Hematopoietic multipotent progenitor cell treated with erythropoietin and hydrocortisone succinate and interleukin-3 and kit ligand, for 17 days (in vitro differentiated cells): ENCODE measurements around the gene TPR.

Source experiments
- DNase-seq: peaks from one replicate; pipeline ENCODE4 v3.0.0-alpha.2; 2015; ENCODE audit warnings: low spot score

Gene TPR

DNA sequence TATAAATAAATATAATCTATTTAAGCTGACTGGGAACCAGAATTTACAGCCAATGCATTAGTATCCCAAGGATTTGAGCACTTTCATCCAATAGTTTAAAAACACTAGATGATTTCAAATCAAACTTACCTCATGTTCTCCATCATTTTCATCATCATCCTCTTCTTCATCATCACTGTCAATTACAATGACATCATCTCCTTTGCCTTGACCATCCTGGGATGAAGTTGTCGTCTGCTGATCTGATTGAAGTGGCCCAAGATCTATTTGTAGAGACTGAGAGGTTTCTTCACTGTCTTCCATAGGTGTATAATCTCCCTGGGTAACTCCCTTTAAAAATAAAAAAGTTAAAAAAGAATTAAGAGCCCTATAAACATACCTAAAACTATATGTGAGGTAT, 47.7 kb downstream of the TPR start:
- DNase-seq, result no peak

DNA sequence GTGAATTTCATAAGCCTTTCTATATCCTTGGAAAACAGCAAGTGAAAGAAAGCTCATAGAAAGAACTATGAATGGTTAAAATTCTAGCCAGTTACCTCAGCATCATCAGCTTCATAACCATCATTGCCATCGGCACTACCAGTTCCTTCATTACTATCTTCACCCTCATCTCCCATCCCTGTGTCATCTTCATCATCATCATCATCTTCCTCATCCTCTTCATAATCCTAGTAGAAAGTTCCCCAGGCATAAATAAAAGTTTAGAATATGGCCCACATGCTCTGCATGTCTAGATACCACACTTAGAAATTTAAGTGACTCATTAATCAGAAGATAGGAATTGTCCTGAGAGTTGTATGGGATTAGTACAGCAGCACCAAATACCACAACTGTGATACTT, 49.0 kb downstream of the TPR start:
- no peak for DNase-seq

DNA sequence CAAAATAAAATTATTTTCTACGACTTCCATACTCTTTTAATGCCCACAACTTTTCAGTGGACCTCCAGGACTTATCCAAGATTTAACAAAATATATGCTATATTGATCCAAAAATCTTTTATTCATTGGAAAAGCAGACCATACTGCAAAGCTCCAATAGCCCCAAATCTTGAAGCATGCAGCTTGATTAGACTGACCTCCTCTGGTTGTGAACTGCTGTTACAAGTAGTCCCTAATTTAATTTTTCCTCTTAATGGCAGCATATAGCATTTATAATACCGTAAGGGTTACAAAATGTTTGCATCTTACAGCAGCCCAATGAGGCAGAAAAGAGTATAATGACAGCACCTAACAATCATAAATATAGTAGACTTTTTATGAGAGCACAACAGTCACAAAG, 49.8 kb downstream of the TPR start:
- peak; percentile 27 for DNase-seq

DNA sequence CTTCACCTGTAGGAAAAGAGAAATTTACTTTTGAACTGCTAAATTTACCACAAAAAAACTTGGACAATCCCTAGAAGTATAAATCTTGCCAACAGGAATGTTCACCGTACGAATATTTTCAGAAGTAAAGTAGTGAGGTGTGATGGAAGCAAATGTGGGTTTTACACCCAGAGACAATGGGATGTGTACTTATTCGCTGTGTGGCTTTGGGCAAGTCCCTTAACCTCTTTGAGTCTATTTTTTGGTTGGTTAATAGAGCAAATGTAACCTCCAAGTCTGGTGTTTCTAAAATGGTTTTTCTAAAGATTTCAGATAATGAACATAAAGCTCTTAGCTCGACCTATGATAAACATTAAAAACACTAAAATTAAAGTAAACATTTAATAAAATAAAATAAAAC, 51.2 kb downstream of the TPR start:
- DNase-seq, result no peak

DNA sequence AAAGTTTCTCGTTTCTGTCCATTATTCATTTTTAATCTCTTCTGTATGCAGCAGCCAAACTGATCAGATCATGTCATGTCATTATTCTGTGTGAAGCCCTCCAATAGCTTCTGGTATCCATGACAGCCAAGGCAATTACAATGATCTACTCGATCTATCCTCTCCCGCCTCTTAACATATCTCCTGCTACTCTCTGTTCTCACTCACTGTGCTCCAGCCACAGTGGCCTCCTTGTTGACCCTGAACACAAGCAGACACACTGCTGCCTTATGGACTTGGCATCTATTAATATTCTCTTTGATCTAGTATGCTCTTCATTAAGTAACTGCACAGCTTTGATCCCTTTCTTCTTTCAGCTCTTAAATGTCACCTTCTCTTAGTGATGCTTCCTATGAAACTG, 59.5 kb downstream of the TPR start:
- DNase-seq, result no peak

DNA sequence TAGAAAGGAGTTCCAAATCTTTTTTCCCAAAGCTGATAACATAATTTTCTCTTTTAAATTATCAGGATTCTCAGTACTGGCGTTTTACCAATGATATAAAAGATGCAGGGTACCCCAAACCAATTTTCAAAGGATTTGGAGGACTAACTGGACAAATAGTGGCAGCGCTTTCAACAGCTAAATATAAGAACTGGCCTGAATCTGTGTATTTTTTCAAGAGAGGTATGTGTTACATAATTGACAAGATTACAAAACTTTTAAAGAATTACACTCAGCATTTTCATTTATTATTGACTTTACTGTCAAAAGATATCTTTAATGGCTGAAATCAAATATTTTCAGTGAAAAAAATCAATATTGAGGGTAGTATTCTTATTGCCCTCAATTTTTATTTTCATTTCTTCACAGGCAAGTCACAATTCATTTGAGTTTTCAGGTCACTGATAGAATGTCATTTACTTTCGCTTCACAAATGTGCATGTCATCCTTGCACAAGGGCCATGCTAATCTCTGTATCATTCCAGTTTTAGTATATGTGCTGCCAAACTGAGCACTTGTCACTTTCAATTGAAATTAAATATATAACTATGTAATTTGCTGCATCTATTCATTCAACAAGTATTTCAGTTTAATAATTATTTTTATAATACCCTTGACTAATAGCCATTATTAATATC, 63.5 kb downstream of the TPR start:
- no peak for DNase-seq

DNA sequence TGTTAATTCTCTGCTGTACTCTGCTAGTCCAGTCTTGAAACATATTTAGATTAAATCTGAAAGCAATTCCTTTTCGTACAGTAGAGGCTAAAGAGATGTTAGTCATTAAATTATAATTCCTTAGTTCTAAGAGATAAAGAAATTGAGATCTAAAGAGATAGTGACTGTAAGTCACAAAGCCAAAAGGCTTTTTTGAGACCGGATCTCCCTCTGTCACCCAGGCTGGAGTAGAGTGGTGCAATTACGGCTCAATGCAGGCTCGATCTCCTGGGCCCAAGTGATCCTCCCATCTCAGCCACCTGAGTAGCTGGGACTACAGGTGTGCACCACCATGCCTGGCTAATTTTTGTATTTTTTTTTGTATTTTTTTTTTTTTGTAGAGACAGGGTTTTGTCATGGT, 64.7 kb downstream of the TPR start:
- DNase-seq, result no peak

DNA sequence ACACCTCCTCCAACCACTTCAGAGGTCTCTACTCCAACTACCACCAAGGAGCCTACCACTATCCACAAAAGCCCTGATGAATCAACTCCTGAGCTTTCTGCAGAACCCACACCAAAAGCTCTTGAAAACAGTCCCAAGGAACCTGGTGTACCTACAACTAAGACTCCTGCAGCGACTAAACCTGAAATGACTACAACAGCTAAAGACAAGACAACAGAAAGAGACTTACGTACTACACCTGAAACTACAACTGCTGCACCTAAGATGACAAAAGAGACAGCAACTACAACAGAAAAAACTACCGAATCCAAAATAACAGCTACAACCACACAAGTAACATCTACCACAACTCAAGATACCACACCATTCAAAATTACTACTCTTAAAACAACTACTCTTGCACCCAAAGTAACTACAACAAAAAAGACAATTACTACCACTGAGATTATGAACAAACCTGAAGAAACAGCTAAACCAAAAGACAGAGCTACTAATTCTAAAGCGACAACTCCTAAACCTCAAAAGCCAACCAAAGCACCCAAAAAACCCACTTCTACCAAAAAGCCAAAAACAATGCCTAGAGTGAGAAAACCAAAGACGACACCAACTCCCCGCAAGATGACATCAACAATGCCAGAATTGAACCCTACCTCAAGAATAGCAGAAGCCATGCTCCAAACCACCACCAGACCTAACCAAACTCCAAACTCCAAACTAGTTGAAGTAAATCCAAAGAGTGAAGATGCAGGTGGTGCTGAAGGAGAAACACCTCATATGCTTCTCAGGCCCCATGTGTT, 66.6 kb downstream of the TPR start:
- no peak for DNase-seq

DNA sequence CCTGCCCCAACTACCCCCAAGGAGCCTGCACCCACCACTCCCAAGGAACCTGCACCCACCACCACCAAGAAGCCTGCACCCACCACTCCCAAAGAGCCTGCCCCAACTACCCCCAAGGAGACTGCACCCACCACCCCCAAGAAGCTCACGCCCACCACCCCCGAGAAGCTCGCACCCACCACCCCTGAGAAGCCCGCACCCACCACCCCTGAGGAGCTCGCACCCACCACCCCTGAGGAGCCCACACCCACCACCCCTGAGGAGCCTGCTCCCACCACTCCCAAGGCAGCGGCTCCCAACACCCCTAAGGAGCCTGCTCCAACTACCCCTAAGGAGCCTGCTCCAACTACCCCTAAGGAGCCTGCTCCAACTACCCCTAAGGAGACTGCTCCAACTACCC, 67.6 kb downstream of the TPR start:
- no peak for DNase-seq

DNA sequence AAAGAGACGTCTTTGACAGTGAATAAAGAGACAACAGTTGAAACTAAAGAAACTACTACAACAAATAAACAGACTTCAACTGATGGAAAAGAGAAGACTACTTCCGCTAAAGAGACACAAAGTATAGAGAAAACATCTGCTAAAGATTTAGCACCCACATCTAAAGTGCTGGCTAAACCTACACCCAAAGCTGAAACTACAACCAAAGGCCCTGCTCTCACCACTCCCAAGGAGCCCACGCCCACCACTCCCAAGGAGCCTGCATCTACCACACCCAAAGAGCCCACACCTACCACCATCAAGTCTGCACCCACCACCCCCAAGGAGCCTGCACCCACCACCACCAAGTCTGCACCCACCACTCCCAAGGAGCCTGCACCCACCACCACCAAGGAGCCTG, 68.5 kb downstream of the TPR start:
- no peak for DNase-seq

DNA sequence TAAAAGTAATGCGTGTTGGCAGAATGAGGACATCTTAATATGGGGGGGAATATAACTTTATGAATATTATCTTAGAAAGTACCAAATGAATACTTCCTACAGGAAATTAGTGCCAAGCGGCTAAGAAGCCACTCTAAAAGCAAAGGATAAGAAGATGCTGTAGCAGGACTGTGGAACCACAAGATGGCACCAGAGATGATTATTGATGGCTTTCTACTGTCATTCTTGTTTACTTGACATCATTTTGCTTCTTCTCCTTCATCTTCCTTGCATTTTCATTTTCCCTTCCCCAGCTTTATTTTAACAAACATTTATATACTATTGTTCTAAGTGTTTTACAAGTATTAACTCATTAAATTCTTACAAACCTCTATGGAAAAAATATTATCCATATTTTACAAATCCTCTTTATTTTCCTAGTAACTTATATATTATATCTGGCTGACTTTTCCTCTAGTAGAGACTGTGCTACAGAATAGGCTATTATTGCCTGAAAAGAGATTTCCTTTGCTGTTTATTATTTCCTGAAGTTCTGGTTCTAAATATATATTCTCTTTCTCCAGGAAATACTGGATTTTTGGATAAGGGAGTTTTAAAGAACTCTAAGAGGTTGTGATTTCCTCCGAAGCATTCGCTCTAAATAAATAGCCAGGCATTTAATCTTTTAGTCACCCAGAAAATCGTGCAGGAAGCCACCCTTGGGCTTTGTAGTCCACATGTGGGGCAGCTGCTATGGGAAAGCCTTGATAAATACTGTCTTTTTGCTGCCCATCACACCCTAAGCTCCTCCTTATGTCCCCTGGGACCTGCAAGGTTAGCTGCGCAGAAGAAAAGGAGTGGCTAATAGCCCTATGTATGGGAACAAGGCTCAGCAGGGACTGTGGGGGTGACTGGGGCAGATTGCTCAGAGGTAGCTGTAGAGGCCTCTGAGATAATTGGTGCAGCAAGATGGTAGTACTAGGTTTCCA, 69.8 kb downstream of the TPR start:
- DNase-seq, result peak; percentile 61

DNA sequence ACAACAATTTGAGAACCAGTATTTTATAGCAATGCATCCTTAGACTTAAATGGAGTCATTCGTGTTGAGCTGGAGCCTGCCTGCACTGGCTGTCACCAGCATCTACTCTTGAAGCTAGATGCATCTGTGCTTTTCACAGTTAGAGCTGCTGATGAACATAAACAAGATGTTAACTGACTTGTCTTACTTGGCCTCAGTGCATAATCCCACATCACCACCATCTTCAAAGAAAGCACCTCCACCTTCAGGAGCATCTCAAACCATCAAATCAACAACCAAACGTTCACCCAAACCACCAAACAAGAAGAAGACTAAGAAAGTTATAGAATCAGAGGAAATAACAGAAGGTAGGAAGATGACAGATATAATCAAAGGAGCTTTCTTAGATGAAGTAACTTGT, 71.1 kb downstream of the TPR start:
- no peak for DNase-seq

DNA sequence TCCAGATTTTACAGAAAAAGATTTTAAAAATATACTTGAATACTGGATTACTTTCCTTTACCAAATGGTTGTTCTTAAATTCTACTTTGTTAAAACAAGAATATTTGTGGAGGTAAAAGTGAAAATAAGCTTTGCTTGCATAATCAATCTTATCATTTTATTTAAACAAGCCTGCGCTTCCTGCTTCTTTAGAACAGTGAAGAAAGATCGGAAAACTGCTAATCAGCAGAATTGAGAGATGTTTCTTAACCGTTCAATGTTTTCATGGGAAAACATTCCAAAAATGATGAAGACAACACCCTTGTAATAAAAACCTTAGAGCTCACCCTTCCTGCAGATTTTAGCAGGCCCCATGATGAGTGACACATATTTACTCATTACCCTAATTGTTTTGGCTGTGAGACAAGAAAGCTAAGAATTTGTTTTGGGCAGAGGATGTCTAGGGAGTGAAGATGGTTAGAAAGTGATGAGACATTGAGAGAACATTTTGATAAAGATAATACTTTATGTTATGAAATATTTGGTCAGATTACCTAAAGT, 72.6 kb downstream of the TPR start:
- no peak for DNase-seq

DNA sequence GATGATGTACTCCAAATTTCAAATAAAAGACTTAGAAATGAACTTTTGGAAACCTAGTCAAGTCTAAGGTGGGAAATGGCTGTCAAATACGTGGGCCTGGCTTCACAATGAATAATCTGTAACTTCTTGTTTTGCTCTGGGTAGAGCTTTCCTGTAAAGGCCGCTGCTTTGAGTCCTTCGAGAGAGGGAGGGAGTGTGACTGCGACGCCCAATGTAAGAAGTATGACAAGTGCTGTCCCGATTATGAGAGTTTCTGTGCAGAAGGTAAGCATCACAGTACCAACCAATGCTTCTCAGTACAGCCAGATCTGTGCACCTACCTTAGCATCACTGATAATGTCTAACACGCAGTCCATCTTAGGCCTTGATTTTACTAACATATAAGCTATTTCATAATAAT, 73.6 kb downstream of the TPR start:
- DNase-seq, result no peak

DNA sequence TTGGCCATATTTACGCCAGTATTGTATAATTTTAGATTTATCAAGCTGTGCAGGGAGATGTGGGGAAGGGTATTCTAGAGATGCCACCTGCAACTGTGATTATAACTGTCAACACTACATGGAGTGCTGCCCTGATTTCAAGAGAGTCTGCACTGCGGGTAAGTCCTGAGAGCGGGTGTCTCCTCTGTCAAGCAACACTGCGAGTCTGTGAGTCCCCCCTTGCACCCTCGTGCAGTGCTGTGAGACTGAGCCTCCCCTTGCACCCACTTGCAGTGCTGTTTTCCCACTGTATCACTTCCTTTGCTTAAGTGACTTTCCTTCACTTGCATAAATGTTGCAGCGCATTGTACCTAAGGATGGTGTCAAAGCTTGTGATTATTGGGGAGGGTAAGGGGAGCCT, 75.0 kb downstream of the TPR start:
- no peak for DNase-seq

DNA sequence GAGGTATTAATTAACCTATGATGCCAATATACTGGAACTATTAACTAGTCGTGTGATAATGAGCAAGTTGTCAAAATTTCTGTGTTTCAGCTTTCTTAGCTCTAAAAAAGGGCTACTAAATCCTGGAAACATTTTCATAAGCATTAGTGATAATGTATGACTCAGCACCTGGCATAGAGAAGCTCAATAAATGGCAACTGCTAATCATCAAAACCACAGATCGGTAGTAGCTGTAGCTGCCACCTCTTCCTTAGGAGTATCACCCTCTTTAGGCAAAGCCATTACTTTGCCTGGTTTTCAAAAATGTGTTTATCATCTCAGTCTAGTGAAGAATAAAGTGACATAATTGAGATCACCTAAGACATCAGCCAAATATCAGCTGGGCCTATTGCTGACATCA, 75.5 kb downstream of the TPR start:
- no peak for DNase-seq

DNA sequence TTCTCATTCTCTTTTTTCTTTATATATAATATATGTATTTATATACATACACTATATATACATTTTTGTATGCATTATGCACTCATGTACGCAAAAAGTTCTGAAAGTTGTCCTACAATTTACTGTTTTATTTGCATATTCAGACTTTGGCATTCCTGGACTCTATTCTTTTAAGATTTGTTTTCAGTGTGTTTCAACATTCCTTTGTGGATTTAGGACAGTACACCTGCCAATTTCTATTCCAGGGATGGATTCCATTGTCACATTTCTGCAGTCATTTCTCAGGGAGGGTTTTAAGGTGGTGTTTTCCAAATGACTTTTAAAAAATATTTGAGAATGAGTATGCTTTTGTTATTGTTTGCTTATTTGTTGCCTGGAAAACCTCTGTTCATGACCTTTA, 76.2 kb downstream of the TPR start:
- DNase-seq, result no peak

DNA sequence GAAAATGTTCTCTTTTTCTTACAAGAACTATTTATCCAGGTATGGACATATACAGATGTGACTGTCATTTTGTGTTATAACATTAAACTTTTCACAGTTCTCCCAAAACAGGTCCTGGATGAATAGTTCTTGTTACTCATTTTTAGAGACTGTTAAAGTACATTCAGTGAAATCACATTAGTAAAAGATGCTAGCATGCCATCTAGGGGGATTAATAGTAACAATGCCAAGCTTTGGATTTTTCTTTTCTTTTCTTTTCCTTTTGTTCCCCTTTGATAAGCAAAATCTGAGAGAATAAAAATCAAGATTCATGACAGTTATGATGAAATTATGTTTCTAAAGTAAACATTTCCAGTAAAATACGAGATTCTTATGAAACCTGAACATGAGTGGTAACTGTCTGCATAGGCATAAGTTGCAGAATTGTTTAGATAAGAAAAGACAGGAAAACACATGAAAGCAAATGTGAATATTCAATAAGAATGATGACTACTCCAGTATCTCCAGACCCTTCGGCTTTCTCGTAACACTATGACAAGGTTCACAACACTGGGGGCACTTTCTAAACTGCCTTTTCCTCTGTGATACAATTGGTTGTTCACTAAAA, 77.5 kb downstream of the TPR start:
- DNase-seq, result no peak

DNA sequence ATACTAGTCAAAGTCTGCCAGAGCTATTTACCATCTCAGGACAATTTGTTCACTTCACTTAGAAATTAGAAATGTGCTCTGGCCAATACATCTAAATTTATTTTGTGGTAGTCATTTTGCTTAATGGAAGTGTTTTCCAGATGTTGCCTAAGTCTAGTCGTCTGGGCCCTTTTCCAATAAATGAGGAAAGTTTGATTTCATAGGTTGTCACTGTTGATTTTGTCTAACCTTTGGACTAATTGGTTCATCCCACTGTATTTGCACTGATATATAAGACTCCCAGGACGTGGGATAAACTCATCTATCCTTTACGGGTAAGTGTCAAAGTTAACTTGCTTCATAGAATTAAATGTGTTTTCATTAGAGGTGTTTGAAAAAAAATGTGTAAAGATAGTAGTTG, 79.1 kb downstream of the TPR start, which contains the start of gene PRG4:
PRG4 (plus strand) TSS at position 300 of the 400 bp plus-strand sequence.
- no peak for DNase-seq

DNA sequence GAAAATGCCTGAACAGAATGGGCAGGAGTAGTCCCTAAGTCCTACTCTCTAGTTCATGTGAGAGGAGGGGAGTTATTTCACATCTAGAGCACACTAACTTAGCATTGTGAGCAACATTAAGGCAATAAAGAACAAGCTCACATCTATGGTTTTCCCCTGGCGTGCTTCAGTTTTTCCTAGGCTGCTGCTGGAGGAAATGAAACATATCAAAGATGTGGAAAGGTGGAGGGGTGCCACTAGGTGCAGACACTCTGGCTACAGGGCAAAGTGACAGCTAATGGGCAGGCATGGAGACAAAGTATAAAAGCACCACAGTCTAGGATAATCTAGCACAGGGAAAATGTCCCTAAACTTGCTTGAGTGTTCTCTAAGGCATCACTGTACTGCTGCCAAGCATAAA, 82.2 kb downstream of the TPR start:
- DNase-seq, result no peak

DNA sequence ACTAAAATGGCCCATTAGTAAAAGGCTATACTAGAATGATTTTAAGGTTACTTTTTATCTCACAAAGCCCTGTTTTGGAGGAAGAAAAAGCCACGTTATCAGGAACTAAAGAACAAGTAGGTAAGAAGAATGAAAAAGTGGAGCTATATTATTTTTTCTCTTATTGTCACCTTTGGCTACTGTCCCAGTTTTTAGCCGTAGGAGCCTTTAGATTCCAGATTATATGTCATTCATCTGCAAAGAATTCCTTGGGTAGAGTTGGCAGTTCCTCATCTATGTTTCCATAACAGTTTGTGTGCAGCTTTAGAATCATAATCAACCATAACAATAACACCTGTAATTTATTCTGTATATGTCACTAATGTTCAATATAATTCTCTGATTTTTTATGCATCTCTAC, 83.8 kb downstream of the TPR start:
- DNase-seq, result no peak

DNA sequence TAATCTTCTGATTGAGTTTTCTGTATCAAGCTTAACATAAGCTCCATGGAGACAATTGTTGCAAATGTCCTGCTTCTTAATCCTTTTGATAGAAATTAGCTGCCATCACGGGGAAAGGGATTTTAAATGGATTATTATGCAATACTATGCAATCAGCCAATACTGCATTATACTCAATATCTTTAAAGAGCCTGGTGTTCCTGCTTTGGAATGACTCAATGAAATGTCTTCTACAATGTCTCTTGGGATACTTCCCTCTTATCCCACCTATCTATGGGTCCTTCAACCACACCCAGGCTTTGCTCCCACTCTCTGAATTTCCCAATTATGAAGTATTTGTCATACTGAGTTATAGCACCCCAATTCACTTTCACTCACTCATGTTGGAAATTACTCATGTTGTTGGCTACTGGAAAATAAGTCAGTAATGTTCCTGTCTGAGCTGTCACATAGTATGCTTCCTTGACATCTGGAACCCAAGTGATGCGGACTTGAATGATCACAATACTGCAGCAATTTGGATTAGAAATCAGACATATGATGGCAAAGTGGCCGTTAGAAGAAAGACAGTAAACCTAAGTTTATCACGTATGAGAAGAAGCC, 85.0 kb downstream of the TPR start:
- no peak for DNase-seq
